Anterior cingulate cortex (tissue), 58 donors: ENCODE measurements around the gene APLP1.
A peak's percentile ranks its signal among the peaks of the same experiment; 100 is the strongest.
"Not testable (repeated sequence)": the region's sequence is repeated elsewhere in the genome, so short reads cannot be mapped to it uniquely, and the experiment has no call there.

Source experiments
- DNase-seq, 58 donors: peaks; one replicate each; lab custom pipeline; 2025; lab: John Stamatoyannopoulos, UW

APLP1 gene

DNA sequence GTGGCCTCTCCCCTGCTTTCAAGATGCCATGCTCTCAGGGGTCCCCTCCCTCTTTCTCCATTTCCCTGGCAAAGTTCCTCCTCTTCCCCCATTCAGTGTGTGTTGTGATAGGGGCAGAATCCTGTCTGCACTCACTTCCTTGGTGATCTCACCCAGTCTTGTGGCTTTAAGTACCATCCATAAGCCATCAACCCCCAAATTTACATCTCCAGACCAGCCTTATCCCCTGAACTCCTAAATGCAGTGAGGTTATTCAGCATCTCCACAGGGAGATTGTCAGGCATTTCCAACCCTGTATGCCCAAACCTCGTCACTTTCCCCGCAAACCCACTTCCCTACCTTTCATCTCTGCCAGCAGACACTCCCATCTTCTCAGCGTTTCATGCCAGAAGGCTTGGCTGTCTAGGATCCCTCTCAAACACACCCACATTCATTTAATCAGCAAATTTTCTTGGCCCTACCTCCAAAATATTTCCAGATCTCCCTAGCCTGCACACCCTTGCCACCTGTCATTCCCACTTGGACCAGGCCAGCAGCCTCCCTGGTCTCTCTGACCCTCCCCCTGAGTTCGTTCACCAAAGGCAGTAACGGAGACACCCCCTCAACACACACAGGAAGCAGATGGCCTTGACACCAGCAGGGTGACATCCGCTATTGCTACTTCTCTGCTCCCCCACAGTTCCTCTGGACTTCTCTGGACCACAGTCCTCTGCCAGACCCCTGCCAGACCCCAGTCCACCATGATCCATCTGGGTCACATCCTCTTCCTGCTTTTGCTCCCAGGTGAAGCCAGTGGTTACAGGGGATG is 33.7 kb downstream of the APLP1 start, which contains the start of gene HCST:
HCST (plus strand) TSS at position 676 of the 808 bp plus-strand sequence; CDS start at position 741, 65 bp downstream.
- DNase-seq: peak in 4 of 58 donors; percentile 9 to 43 (median 10)

DNA sequence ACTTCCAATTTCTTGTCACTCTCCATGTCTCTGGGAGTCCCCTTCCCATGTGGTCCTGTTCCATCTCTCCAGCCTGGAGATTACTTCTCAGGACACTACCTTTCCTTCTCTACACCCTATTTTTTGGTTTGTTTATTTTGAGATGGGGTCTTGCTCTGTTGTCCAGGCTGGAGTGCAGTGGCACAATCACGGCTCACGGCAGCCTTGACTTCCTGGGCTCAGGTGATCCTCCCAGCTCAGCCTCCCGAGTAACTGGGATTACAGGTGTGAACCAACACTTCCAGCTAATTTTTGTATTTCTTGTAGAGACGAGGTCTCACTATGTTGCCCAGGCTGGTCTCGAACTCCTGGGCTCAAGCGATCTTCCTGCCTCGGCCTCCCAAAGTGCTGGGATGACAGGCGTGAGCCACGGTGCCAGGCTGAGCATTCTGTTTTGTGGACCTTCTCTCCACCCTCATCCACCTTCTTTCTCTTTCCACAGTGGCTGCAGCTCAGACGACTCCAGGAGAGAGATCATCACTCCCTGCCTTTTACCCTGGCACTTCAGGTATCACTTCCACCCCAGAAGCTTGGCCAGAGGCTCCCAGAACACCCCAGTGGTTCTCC is 34.6 kb downstream of the APLP1 start:
- no peak for DNase-seq

DNA sequence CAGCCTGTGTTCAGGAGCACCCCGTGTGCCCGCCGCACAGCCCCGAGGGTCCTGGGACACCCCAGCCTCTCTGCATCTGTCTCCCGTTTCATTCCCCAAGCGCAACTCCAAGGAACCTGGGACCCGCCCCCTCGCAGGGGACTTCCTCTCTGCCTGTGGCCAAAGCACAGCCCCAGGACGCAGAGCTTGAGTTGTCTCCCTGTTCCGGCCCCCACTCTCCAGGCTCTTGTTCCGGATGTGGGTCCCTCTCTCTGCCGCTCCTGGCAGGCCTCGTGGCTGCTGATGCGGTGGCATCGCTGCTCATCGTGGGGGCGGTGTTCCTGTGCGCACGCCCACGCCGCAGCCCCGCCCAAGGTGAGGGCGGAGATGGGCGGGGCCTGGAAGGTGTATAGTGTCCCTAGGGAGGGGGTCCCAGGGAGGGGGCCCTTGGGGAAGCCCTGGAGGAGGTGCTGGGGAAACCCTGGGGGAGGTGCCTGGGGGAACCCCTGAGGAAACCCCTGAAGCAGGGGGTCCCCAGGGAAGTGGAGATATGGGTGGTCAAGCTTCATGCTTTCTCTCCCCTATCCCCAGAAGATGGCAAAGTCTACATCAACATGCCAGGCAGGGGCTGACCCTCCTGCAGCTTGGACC is 35.3 kb downstream of the APLP1 start:
- DNase-seq: peak in 43 of 58 donors; percentile 11 to 69 (median 43)

DNA sequence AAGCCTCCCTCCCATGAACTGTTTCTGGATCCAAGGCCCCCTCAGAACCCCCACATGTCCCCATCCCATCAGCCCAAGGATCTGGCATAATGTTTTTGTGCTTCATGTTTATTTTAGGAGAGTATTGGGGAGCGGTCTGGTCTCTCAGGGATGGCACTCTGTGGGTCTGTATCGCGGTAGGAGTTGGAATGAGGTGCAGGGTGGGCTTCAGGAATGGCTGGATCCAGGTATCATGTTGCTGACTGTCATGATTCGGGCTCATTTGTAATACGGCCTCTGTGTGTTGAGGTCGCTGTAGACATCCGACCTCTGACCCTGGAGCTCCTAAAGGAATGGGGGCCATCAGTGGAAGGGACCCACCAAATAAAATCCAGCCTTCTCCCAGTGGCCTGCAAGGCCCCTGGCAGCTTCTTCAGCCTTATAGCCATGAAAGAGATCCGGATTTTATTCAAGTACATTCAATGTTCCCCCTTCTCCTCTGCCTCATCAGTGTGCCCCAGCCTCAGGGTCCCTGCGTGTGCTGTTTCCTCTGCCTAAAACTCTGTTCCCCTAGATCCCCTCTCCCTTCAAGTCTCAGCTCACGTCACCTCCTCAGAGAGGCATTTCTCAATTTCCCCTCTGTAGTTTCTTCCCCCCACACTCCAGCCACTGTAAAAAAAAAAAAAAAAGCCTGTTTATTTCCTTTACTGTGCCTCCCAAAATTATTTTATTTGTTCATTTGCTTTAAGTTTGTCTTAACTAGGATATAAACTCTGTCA is 36.1 kb downstream of the APLP1 start:
- no peak for DNase-seq

DNA sequence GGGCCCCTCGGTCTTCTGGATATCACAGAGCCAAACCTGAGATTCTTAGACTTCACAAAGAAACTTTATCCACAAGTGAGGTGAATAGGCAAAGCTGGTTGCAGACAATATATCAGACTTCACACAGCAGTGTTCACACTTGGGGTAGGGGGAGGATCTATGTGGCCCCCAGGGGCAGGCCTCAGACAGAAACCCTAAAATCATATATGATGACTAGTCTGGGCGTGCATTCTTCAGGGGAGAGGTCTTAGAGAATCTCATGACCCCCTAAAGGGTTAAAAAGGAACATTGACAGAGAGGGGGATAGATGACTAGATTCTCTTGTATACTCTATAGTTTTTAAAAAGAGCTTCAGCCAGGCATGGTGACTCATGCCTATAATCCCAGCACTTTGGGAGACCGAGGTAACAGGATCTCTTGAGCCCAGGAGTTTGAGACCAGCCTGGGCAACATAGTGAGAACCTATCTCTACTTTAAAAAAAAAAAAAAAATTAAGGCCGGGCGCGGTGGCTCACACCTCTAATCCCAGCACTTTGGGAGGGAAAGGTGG is 36.9 kb downstream of the APLP1 start:
- DNase-seq: no peak

DNA sequence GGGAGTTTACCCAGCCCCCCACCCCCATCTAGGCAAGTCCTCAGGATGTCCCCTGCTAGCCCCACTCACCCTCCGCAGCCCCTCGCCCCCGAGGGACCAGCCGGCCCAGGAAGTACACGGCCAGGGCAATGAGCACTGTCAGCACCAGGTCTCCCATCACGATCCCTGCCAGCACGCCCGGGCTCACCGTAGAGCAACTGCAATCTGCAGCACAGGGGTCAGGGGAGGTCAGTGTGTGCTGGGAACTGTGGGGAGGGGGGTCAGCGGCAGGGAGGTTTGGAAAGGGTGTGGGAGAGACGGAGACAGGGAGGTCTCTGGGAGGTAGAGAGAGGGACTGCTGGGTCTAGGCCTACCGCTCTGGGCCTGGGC is 39.0 kb downstream of the APLP1 start:
- no peak for DNase-seq

DNA sequence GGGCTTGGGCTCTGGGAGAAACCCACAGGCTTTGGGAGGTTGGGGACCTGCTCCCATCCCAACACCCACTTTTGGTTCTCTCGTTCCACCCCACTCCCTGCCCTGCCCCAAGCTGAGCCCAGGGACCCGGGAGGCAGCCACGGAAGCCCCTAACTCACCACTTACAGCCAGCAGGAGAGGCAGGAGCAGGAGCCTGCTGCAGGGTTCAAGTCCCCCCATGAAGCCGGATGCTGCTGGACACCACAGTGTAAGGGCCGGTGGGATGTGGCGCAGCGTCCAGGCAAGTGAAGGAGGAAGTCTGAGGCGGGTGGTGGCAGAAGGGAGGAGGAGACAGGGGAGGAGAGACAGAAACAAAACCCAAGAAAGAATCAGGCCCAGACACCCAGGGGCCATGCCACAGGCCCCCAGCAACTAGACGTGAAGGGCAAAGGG is 39.7 kb downstream of the APLP1 start, which contains the start of gene TYROBP:
TYROBP (minus strand) TSS at position 286 of the 432 bp plus-strand sequence; CDS start at position 219, 67 bp downstream.
- peak in 6 of 58 donors; percentile 4 to 16 (median 6) for DNase-seq

DNA sequence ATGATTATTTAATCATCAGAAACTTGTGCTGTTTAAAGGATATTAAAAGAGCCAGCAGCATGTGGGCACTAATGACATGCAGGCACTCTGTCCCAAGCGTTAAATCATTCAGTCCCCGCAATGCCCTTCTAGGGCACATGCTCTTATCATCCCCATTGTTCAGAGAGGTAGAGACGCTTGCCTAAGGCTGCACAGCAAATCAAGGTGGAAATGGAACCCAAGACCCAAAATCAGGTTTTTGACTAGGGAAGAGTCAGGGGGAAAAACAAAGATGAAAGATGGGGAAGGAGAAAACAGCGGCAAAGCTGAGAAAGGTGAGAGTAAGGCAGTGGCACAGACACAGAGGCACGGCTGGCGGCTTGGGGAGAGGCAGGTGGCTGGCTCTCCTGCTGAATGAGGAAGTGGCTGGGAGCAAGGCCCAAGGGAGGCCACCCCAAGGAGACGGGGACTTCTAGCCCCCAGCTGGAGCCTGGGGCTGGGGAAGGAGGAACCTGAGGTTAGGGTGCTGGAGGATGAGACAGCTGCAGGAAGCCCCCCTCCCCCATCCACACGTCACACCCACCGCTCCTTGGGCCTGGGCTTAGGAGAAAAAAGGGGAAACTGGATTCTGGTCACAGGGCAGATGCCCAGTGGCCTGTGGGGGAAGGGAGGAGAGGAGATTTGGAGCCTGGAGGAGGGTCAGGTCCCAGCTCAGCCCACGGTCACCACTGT is 40.8 kb downstream of the APLP1 start:
- DNase-seq: peak in 38 of 58 donors; percentile 17 to 71 (median 37)

DNA sequence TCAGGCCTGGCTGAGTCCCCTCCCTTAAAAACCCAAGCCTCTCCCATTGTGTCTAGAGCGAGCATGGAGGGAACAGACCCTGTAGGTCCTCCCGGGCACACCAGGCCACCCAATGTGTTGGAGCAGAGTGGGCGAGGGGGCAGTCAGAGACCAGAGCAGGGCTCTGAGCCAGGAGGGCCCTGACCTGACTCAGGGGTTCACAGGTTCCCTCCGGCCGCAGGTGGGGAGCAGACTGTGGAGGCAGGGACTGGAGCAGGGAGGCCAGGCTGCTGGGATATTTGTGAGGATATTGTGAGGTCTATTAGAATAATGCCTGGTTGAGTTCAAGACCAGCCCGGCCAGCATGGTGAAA is 41.3 kb downstream of the APLP1 start:
- no peak for DNase-seq

DNA sequence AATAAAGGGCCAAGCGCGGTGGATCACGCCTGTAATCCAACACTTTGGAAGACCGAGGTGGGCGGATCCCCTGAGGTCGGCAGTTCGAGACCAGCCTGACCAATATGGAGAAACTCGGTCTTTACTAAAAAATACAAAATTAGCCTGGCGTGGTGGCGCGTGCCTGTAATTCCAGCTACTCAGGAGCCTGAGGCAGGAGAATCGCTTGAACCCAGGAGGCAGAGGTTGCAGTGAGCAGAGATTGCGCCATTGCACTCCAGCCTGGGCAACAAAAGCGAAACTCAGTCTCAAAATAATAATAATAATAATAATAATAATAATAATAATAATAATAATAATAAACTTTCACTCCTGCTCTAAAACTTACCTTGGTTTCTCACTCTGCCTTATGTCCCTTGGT is 42.0 kb downstream of the APLP1 start:
- DNase-seq: not testable (repeated sequence)

DNA sequence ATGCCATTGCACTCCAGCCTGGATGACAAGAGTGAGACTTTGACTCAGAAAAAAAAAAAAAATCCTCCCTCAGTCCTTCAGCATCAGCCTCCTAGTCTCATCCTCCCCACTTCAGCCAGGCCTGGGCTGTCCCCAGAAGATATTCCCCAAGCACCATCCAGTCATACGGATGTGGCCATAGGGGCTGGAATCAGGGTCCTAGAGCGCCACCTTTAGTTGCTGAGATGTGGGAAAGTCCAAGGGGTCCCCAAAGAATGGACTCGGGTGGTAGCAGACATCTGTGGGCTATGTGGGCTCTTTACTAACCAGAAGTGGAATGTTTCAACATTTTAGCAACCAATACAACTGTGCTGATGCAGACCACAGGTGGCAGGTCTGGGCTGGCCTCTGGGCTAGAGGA is 42.8 kb downstream of the APLP1 start:
- DNase-seq: no peak

DNA sequence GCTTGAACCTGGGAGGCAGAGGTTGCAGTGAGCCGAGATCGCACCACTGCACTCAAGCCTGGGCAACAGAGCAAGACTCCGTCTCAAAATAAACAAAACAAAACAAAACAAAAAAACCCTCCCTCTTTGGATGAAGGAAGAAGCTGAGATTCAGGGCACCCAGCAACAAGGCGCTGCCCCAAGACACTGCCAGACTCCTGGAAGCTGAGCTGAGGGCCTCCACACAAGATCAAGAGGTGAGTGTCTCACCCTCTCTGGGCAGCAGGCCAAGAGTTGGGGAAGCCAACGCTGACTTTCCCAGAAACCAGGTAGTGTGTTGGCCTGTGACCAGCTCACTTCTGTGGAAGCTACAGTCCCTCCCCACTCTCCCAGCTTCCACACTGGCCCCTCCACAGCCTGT is 43.4 kb downstream of the APLP1 start:
- no peak for DNase-seq

DNA sequence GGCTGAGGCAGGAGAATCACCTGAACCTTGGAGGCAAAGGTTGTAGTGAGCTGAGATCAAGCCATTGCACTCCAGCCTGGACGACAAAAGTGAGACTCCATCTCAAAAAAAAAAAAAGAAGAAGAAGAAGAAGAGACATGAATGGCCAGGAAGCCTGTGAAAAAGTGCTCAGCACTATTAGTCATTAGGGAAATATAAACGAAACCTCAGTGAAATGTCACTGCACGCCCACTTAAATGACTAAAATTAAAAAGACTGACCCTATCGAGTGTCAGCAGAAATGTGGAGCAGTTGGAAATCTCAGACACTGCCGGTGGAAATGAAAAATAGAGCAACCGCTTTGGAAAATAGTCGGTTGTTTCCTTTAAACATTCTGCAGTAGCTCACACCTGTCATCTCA is 45.2 kb downstream of the APLP1 start:
- DNase-seq: no peak

DNA sequence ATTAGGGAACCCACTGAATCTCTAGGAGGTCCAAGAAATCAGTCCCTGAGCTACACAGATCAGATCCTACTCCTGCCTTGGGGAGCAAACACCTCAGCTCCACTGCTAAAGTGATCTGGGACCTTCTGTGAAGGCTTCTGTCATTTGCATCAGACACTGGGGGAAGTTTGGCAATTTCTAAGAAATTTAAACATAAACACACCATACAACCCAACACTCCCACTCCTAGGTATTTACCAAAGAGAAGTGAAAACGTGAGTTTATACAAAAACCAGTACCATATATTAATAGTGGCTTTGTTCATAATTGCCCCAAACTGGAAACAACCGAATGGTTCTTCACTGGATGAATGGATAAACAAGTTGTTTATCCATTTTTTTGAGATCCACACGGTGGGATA is 47.1 kb downstream of the APLP1 start:
- no peak for DNase-seq

DNA sequence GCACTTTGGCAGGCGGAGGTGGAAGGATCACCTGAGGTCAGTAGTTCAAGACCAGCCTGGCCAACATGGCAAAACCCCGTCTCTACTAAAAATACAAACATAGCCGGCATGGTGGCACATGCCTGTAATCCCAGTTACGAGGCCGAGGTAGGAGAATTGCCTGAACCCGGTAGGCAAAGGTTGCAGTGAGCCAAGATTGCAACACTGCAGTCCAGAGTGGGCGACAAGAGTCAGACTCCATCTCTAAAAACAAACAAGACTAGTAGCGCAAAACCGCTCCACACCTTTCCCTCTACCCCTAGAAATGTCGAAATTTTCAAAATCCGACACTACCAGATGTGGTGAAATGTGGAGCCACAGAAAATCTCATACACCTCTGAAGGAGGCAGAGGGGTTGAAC is 50.9 kb downstream of the APLP1 start:
- no peak for DNase-seq

DNA sequence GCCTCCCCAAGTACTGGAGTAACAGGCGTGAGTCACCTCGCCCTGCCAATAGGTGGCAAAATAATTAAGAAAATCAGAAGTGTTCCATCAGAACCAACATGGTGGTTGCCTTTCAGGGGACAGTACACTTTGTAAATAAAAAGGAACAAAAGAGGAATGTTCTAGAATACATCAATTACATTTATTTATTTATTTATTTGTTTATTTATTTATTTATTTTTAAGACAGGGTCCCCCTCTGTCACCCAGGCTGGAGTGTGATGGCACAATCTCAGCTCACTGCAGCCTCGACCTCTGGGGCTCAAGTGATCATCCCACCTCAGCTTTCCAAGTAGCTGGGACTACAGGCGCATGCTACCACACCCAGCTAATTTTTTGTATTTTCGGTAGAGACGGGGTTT is 52.6 kb downstream of the APLP1 start:
- no peak for DNase-seq

DNA sequence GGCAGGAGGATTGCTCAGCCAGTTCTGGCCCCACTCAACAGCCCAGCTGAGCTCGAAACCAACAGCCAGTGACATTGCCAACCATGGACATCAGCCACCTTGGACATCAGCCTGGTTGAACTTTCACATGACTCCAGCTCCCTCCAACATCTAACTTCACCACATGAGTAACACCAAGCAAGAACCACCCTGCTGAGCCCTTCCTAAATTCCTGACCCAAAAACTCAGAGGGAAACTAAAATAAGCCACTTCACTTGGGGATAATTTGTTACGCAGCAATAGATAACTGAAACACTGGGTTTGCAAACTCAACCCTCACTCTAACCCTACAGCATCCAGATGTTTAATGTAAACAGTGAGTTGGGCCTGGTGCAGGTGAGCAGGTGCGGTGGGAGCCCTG is 57.1 kb downstream of the APLP1 start:
- no peak for DNase-seq

DNA sequence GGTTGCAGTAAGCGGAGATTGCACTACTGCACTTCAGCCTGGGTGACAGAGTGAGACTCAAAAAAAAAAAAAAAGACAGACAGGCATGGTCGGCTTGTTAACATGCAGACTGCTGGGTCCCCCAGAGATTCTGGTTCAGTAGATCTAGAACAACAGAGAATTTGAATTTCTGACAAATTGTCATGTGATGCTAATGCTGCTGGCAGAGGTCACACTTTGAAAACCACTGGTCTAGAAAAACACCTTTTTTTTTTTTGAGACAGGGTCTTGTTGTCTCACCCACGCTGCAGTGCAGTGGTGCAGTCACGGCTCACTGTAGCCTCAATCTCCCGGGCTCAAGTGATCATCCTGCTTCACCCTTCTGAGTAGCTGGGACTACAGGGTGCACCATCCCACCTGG is 60.1 kb downstream of the APLP1 start:
- DNase-seq: no peak
